ENCODE data around the gene SHROOM3.

The SHROOM3 gene

GRCh38 chr4:76536373-76536689, 101.3 kb downstream of the SHROOM3 start:
- no peak for DNase-seq (ENCODE audit: extremely low read depth in 1 of 2, low read depth in 1 of 2)

- no peak for DNase-seq (ENCODE audit: extremely low read depth in 1 of 2, low read depth in 1 of 2)
Observed at GRCh38 chr4:76538296-76538695, 103.3 kb downstream of the SHROOM3 start.

- no peak for DNase-seq (ENCODE audit: extremely low read depth in 1 of 2, low read depth in 1 of 2)
Observed at GRCh38 chr4:76539979-76540378, 105.0 kb downstream of the SHROOM3 start.

- no peak for DNase-seq (ENCODE audit: extremely low read depth in 1 of 2, low read depth in 1 of 2)
Observed at GRCh38 chr4:76540486-76540885, 105.5 kb downstream of the SHROOM3 start.

- DNase-seq (ENCODE audit: extremely low read depth in 1 of 2, low read depth in 1 of 2) = no peak
Observed at GRCh38 chr4:76543378-76543777, 108.3 kb downstream of the SHROOM3 start.

GRCh38 chr4:76544725-76545124, 109.7 kb downstream of the SHROOM3 start:
- DNase-seq (ENCODE audit: extremely low read depth in 1 of 2, low read depth in 1 of 2) = no peak

GRCh38 chr4:76545226-76545884, 110.3 kb downstream of the SHROOM3 start:
- no peak for DNase-seq (ENCODE audit: extremely low read depth in 1 of 2, low read depth in 1 of 2)

GRCh38 chr4:76546327-76546726, 111.3 kb downstream of the SHROOM3 start:
- DNase-seq (ENCODE audit: extremely low read depth in 1 of 2, low read depth in 1 of 2) = no peak

GRCh38 chr4:76546759-76547742, 112.0 kb downstream of the SHROOM3 start:
- no peak for DNase-seq (ENCODE audit: extremely low read depth in 1 of 2, low read depth in 1 of 2)

GRCh38 chr4:76548704-76549103, 113.7 kb downstream of the SHROOM3 start:
- DNase-seq (ENCODE audit: extremely low read depth in 1 of 2, low read depth in 1 of 2) = no peak

GRCh38 chr4:76549765-76550164, 114.7 kb downstream of the SHROOM3 start:
- DNase-seq (ENCODE audit: extremely low read depth in 1 of 2, low read depth in 1 of 2) = no peak

GRCh38 chr4:76550966-76551780, 116.1 kb downstream of the SHROOM3 start:
- no peak for DNase-seq (ENCODE audit: extremely low read depth in 1 of 2, low read depth in 1 of 2)

GRCh38 chr4:76554630-76555029, 119.6 kb downstream of the SHROOM3 start:
- DNase-seq (ENCODE audit: extremely low read depth in 1 of 2, low read depth in 1 of 2) = no peak

GRCh38 chr4:76556452-76556851, 121.4 kb downstream of the SHROOM3 start:
- DNase-seq (ENCODE audit: extremely low read depth in 1 of 2, low read depth in 1 of 2) = no peak

GRCh38 chr4:76558396-76559235, 123.6 kb downstream of the SHROOM3 start:
- DNase-seq (ENCODE audit: extremely low read depth in 1 of 2, low read depth in 1 of 2) = no peak

GRCh38 chr4:76559236-76560071, 124.4 kb downstream of the SHROOM3 start:
- no peak for DNase-seq (ENCODE audit: extremely low read depth in 1 of 2, low read depth in 1 of 2)

GRCh38 chr4:76562161-76562560, 127.1 kb downstream of the SHROOM3 start:
- no peak for DNase-seq (ENCODE audit: extremely low read depth in 1 of 2, low read depth in 1 of 2)

GRCh38 chr4:76562836-76563453, 127.9 kb downstream of the SHROOM3 start:
- DNase-seq (ENCODE audit: extremely low read depth in 1 of 2, low read depth in 1 of 2) = no peak

GRCh38 chr4:76563454-76564122, 128.6 kb downstream of the SHROOM3 start:
- no peak for DNase-seq (ENCODE audit: extremely low read depth in 1 of 2, low read depth in 1 of 2)

All from activated CD8-positive, alpha-beta memory T cell treated with anti-CD3 and anti-CD28 coated beads for 1 hour (primary cell).